Measurements from ENCODE around the gene SHLD1. TPM values are rescaled to one million over a fixed set of nuclear protein-coding genes. Genes with fewer than 3 reads are reported as not detected.
A peak's percentile ranks its signal among the peaks of the same experiment; 100 is the strongest.
"Not testable (repeated sequence)": the region's sequence is repeated elsewhere in the genome, so short reads cannot be mapped to it uniquely, and the experiment has no call there.

The SHLD1 gene
- total RNA-seq, 1 experiment from 2014 or later: 5.9 TPM

- Histone ChIP-seq H3K4me3 (no peak overlapping the region), H3K27me3 (ENCODE audit: insufficient read depth, low read depth) (no peaks in the 10 kb centered on the region), H3K36me3 (ENCODE audit: low read depth) (no peaks in the 10 kb centered on the region), H3K4me1 (replicated peaks; ENCODE audit: insufficient read depth) (peaks cover 6% of the 10 kb centered on the region; the same call in 1 of the 2 replicates), H3K27ac (no peak overlapping the region), H3F3A (ENCODE audit: insufficient read depth, low read depth) (no peaks in the 10 kb centered on the region; the same call in 1 of the 2 replicates), H3K9me2 (ENCODE audit: insufficient read depth) (no peaks in the 10 kb centered on the region), H2AFZ (no peak overlapping the region), H3K79me2 (ENCODE audit: low read depth) (0 out of 2 replicates have a peak, but pooled peaks cover 3% of the 10 kb centered on the region), H3K9me3 (ENCODE audit: insufficient read depth, low read depth) (no peaks in the 10 kb centered on the region), H4K20me1 (ENCODE audit: insufficient read depth) (no peaks in the 10 kb centered on the region), H3K4me2 (no peak overlapping the region)
- ChIA-PET CTCF (no interaction called here), POLR2A (ENCODE audit: unreplicated experiment) (no interaction called here)
- intact Hi-C loops (cut with micrococcal nuclease; ENCODE audit: unreplicated experiment): no loop called here
- BruUV-seq (replicated peaks): no TSS peak
- TF ChIP-seq EZH2 (IDR thresholded peaks at IDR 0.05; ENCODE audit: low read depth) (no peak), CTCF (conservative IDR thresholded peaks at IDR 0.05) (no peak)
- no peak for DNase-seq
Observed at GRCh38 chr20:5746064-5746463, 4.1 kb upstream of the SHLD1 start.

GRCh38 chr20:5748246-5748645 is 2.0 kb upstream of the SHLD1 start:
- Histone ChIP-seq H3K27me3 (ENCODE audit: insufficient read depth, low read depth) (no peaks in the 10 kb centered on the region), H3K4me3 (no peak overlapping the region), H3K4me2 (no peak overlapping the region), H3K9me2 (ENCODE audit: insufficient read depth) (no peaks in the 10 kb centered on the region), H3K36me3 (ENCODE audit: low read depth) (no peaks in the 10 kb centered on the region), H3K9me3 (ENCODE audit: insufficient read depth, low read depth) (no peaks in the 10 kb centered on the region), H3K27ac (no peak overlapping the region), H2AFZ (no peak overlapping the region), H3F3A (ENCODE audit: insufficient read depth, low read depth) (peaks cover 4% of the 10 kb centered on the region; the same call in 1 of the 2 replicates), H4K20me1 (ENCODE audit: insufficient read depth) (no peaks in the 10 kb centered on the region), H3K4me1 (replicated peaks; ENCODE audit: insufficient read depth) (peaks cover 13% of the 10 kb centered on the region), H3K79me2 (ENCODE audit: low read depth) (0 out of 2 replicates have a peak, but pooled peaks cover 5% of the 10 kb centered on the region)
- intact Hi-C loops (cut with micrococcal nuclease; ENCODE audit: unreplicated experiment): no loop called here
- ChIA-PET POLR2A (ENCODE audit: unreplicated experiment) (interaction anchor here (0.6 kb wide), 1 partner anchor 24 kb away, joined by 9 read pairs; no protein-coding TSS in a partner anchor), CTCF (no interaction called here)
- no peak for DNase-seq
- BruUV-seq (replicated peaks): no TSS peak
- no peak for TF ChIP-seq EZH2 (IDR thresholded peaks at IDR 0.05; ENCODE audit: low read depth)
- no peak for TF ChIP-seq CTCF (conservative IDR thresholded peaks at IDR 0.05)

- H3K27me3 ChIP-seq (ENCODE audit: insufficient read depth, low read depth); H3F3A ChIP-seq (ENCODE audit: insufficient read depth, low read depth); BruUV-seq (replicated peaks); intact Hi-C loops (cut with micrococcal nuclease; ENCODE audit: unreplicated experiment); H3K9me3 ChIP-seq (ENCODE audit: insufficient read depth, low read depth); H3K27ac ChIP-seq; CTCF ChIA-PET; H3K36me3 ChIP-seq (ENCODE audit: low read depth); DNase-seq; H4K20me1 ChIP-seq (ENCODE audit: insufficient read depth); H3K79me2 ChIP-seq (ENCODE audit: low read depth); H3K9me2 ChIP-seq (ENCODE audit: insufficient read depth): not testable (repeated sequence)
- Histone ChIP-seq H2AFZ (peak overlapping the region; percentile 85), H3K4me1 (replicated peaks; ENCODE audit: insufficient read depth) (peaks cover 13% of the 10 kb centered on the region), H3K4me3 (peak overlapping the region; percentile 71; the same call in 1 of the 2 replicates), H3K4me2 (peak overlapping the region; percentile 94; the same call in 1 of the 2 replicates)
- POLR2A ChIA-PET (ENCODE audit: unreplicated experiment): interaction anchor here (1.2 kb wide), 1 partner anchor 102 kb away, joined by 9 read pairs; no protein-coding TSS in a partner anchor
Observed at GRCh38 chr20:5749512-5749951, 669 bp upstream of the SHLD1 start.

- CTCF ChIA-PET: no interaction called here
- Histone ChIP-seq H3K27me3 (ENCODE audit: insufficient read depth, low read depth) (no peaks in the 10 kb centered on the region), H3K79me2 (ENCODE audit: low read depth) (peaks cover 5% of the 10 kb centered on the region; the same call in 1 of the 2 replicates), H3K4me2 (peak overlapping the region; percentile 94; the same call in 1 of the 2 replicates), H2AFZ (no peak overlapping the region), H3K4me1 (replicated peaks; ENCODE audit: insufficient read depth) (peaks cover 13% of the 10 kb centered on the region), H3K9me3 (ENCODE audit: insufficient read depth, low read depth) (no peaks in the 10 kb centered on the region), H3F3A (ENCODE audit: insufficient read depth, low read depth) (peaks cover 4% of the 10 kb centered on the region; the same call in 1 of the 2 replicates), H3K36me3 (ENCODE audit: low read depth) (no peaks in the 10 kb centered on the region), H3K4me3 (peak overlapping the region; percentile 71; the same call in 1 of the 2 replicates), H4K20me1 (ENCODE audit: insufficient read depth) (no peaks in the 10 kb centered on the region), H3K9me2 (ENCODE audit: insufficient read depth) (no peaks in the 10 kb centered on the region), H3K27ac (no peak overlapping the region)
- no TSS peak for BruUV-seq (replicated peaks)
- TF ChIP-seq EZH2 (IDR thresholded peaks at IDR 0.05; ENCODE audit: low read depth): no peak
- TF ChIP-seq CTCF (conservative IDR thresholded peaks at IDR 0.05): no peak
- no peak for DNase-seq
- intact Hi-C loops (cut with micrococcal nuclease; ENCODE audit: unreplicated experiment): no loop called here
- POLR2A ChIA-PET (ENCODE audit: unreplicated experiment): no interaction called here
Observed at GRCh38 chr20:5751856-5752255, 1.7 kb downstream of the SHLD1 start.

Measured in PC-9 (cell line).